A549 treated with AZD9567 at 1 μM for 4 hours (cell line): Measurements from ENCODE around the gene MCOLN1. TPM values are rescaled to one million over a fixed set of nuclear protein-coding genes. Genes with fewer than 3 reads are reported as not detected.

Experiments
- total RNA-seq: library from RNA; stranded (reverse); fragments of 200-300 nt; extraction: Qiagen RNA extraction; gene quantifications from 5 replicates; pipeline ENCODE4 v1.2.3, GENCODE V29; 2022; ENCODE audit not compliant: insufficient read depth

Gene MCOLN1
- total RNA-seq = 12.1 to 14.0 TPM (median 12.8 TPM) in 5 replicates

DNA sequence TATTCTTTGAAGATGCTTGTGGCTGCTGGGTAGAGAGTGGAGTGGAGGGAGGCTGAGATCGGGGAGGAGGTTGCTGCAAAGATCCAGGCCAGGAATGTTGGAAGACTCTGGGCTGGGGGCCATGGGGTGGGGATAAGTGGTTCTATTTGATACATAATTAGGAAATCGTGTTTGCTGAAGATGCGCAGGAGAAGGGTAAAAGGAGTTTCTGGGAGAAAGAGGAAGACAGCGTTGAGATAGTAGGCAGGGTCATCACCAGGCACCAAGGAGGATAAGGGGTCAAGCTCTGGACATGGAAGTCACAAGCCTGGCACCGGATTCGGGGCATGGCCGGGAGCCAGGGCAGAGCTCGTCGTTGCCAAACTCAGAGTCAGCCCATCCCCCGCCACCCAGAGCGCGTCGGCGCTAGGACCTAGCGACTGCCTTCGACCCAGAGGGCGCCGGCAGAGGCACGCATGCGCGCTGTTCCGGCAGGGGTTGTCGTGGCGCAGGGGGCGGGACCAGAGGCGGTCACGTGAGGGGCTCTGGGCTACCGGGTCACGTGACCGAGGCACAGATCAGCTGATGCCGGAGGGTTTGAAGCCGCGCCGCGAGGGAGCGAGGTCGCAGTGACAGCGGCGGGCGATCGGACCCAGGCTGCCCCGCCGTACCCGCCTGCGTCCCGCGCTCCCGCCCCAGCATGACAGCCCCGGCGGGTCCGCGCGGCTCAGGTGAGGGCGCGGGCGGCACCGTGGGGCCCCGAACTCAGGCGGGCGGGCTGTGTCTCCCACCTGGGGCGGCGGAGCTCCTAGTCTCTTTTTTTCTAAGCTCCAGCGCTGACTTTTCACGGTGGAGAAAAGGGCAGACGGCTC, at the start of gene MCOLN1:
TSS of gene MCOLN1 (plus strand) at position 553 of the 851 bp plus-strand sequence. CDS start at position 680, 127 bp downstream.

GRCh38 chr19:7488736-7489353, 33.6 kb upstream of the MCOLN1 start, which contains the start of gene PEX11G:
Gene PEX11G (minus strand): TSS chr19:7489035. CDS start chr19:7489010, 25 bp downstream.

DNA sequence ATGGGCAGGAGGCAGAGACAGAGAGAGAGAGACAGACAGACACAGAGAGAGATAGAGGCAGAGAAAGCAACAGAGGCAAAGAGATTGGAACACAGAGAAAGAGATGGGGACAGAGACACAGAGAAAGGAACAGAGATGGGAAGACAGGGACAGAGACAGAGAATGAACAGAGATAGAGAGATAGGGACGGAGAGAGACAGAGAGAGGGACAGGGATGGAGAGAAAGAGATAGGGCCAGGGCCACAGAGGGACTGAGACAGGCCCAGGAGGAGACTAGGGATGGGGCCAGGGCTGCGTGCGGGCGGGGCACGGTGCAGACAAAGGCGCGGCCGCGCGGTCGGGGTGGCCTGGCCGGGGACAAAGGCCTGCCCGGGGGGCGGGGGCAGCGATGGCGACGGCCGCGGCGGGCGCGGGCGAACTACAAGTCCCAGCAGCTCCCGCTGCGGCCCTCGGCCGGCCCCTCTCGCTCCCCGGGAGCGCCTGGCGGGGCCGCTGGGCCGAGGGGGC, 6.7 kb upstream of the MCOLN1 start, which contains the start of gene ZNF358:
TSS of gene ZNF358 (plus strand) at position 459 of the 507 bp plus-strand sequence. CDS start 3,140 bp downstream, outside the sequence.

GRCh38 chr19:7535047-7535997, 12.9 kb downstream of the MCOLN1 start, which contains the start of gene PNPLA6:
Gene PNPLA6 (plus strand): TSS chr19:7535717. CDS start chr19:7535789, 72 bp downstream.

Other genes with a start within 250 kb of the MCOLN1 start
- gene INSR, start 228.2 kb upstream of the MCOLN1 start, total RNA-seq = 2.0 to 2.9 TPM (median 2.8 TPM) in 5 replicates
- 46.6 to 69.4 TPM (median 63.7 TPM) in 5 replicates for gene ARHGEF18, start 173.7 kb upstream of the MCOLN1 start, total RNA-seq
- gene PEX11G, start 33.6 kb upstream of the MCOLN1 start, total RNA-seq = 2.2 to 3.0 TPM (median 2.3 TPM) in 5 replicates
- 14.5 to 23.9 TPM (median 15.7 TPM) in 5 replicates for gene ZNF358, start 6.5 kb upstream of the MCOLN1 start, total RNA-seq
- 28.2 to 35.6 TPM (median 32.1 TPM) in 5 replicates for gene PNPLA6, start 13.1 kb downstream of the MCOLN1 start, total RNA-seq
- gene CAMSAP3, start 73.2 kb downstream of the MCOLN1 start, total RNA-seq = 3.7 to 5.3 TPM (median 5.1 TPM) in 5 replicates
- 22.4 to 28.1 TPM (median 26.4 TPM) in 5 replicates for gene XAB2, start 106.9 kb downstream of the MCOLN1 start, total RNA-seq
- 51.5 to 94.9 TPM (median 56.4 TPM) in 5 replicates for gene PET100, start 107.2 kb downstream of the MCOLN1 start, total RNA-seq
- not detected in 5 replicates for gene PCP2, start 111.1 kb downstream of the MCOLN1 start, total RNA-seq
- 31.8 to 47.5 TPM (median 40.8 TPM) in 5 replicates for gene STXBP2, start 114.5 kb downstream of the MCOLN1 start, total RNA-seq
- not detected in 5 replicates for gene RETN, start 146.4 kb downstream of the MCOLN1 start, total RNA-seq
- not detected in 5 replicates for gene MCEMP1, start 154.5 kb downstream of the MCOLN1 start, total RNA-seq
- 35.2 to 107 TPM (median 103 TPM) in 5 replicates for gene TRAPPC5, start 158.2 kb downstream of the MCOLN1 start, total RNA-seq
- gene FCER2, start 179.5 kb downstream of the MCOLN1 start, total RNA-seq = not detected in 5 replicates
- not detected in 5 replicates for gene CLEC4G, start 209.5 kb downstream of the MCOLN1 start, total RNA-seq
- not detected in 5 replicates for gene CD209, start 224.9 kb downstream of the MCOLN1 start, total RNA-seq
- gene CLEC4M, start 240.6 kb downstream of the MCOLN1 start, total RNA-seq = 0.07 TPM in 1 of 5 replicates, not detected in the others